ENCODE measurements around the gene DIP2A.

GRCh38 chr21:46552274-46552673, 93.6 kb downstream of the DIP2A start:
- TF ChIP-seq CTCF (IDR thresholded peaks at IDR 0.05; ENCODE audit: low read depth, low read length): no peak
- no peak for TF ChIP-seq EZH2phosphoT487 (IDR thresholded peaks at IDR 0.05; ENCODE audit: low read depth)

Data from OCI-LY3 (cell line).